B cell (primary cell): Measurements from ENCODE around the gene MAP3K15. TPM values are rescaled to one million over a fixed set of nuclear protein-coding genes. Genes with fewer than 3 reads are reported as not detected.

Source experiments
- ATAC-seq: fragments of 200-7000 bp; cut with Tn5 transposase; one replicate; pipeline ENCODE4 v1.10.0; 2021; ENCODE audit warnings: low read depth, mild to moderate bottlenecking, moderate number of reproducible peaks, moderate library complexity
- CTCF ChIA-PET: fragments of 350-600 bp; sonication (Branson Sonifier 250); formaldehyde crosslinking; loops from one replicate; lab custom pipeline; 2021; ENCODE audit warnings: antibody characterized with exemption, inconsistent platforms; lab: Charles Lee
- POLR2A ChIA-PET: fragments of 350-600 bp; sonication (Branson Sonifier 250); formaldehyde crosslinking; loops from one replicate; lab custom pipeline; 2021; ENCODE audit warnings: antibody characterized with exemption; lab: Charles Lee
- DNase-seq: peaks from one replicate; pipeline ENCODE4 v3.0.0; 2013
- H2AFZ ChIP-seq: 2 replicates; pipeline ENCODE4 v1.6.1; 2012; ENCODE audit warnings: mild to moderate bottlenecking, low read depth, low read length; ENCODE audit not compliant: insufficient read depth, poor library complexity, severe bottlenecking
- H3K27ac ChIP-seq, 2 donors: 1 replicate in 1 of 2; 2 replicates in 1 of 2; pipeline ENCODE4 v1.5.1; 2012 to 2013; ENCODE audit warnings: low read length in 2 of 2, mild to moderate bottlenecking in 2 of 2, moderate library complexity in 1 of 2
- H3K27me3 ChIP-seq, 4 experiments: fragments of 200-600 bp in 1 of 4; sonication (generic) in 1 of 4; replicated peaks in 1 of 4; 1 replicate in 2 of 4; 2 replicates in 2 of 4; pipeline versions ENCODE4 v1.6.1 to v1.7.0; 2013 to 2016; ENCODE audit warnings: low read length in 3 of 4, mild to moderate bottlenecking in 2 of 4, mixed read lengths in 1 of 4, moderate library complexity in 1 of 4; ENCODE audit not compliant: insufficient read depth in 4 of 4, control insufficient read depth in 3 of 4; ENCODE audit errors: control extremely low read depth in 1 of 4
- H3K36me3 ChIP-seq, 2 experiments: replicated peaks in 1 of 2; 1 replicate in 1 of 2; 2 replicates in 1 of 2; pipeline versions ENCODE4 v1.6.1 to v1.7.1; 2013; ENCODE audit warnings: low read length in 1 of 2; ENCODE audit not compliant: insufficient read depth in 2 of 2, control insufficient read depth in 1 of 2; ENCODE audit errors: control extremely low read depth in 1 of 2, extremely low read depth in 1 of 2
- H3K4me1 ChIP-seq, 2 donors: fragments of 200-600 bp in 1 of 2; sonication (generic) in 1 of 2; 1 replicate in 1 of 2; 2 replicates in 1 of 2; pipeline versions ENCODE4 v1.5.1 to v1.6.1; 2013 to 2017; ENCODE audit warnings: low read length in 2 of 2; ENCODE audit not compliant: control insufficient read depth in 2 of 2, insufficient read depth in 2 of 2
- H3K4me2 ChIP-seq: replicated peaks from 2 replicates; pipeline ENCODE3; 2012; ENCODE audit warnings: mild to moderate bottlenecking, low read depth, low read length; ENCODE audit not compliant: poor library complexity, severe bottlenecking
- H3K4me3 ChIP-seq, 5 experiments: fragments of 200-600 bp in 1 of 5; sonication (generic) in 1 of 5; 1 replicate in 3 of 5; 2 replicates in 2 of 5; pipeline versions ENCODE4 v1.5.1 to v1.7.0; 2011 to 2016; ENCODE audit warnings: low read length in 4 of 5, mild to moderate bottlenecking in 4 of 5, low read depth in 2 of 5, control low read depth in 1 of 5, moderate library complexity in 1 of 5; ENCODE audit not compliant: insufficient read depth in 1 of 5; ENCODE audit errors: control extremely low read depth in 1 of 5, extremely low read depth in 1 of 5
- H3K79me2 ChIP-seq: fragments of 200-600 bp; sonication (generic); one replicate; pipeline ENCODE4 v1.6.0; 2016; ENCODE audit warnings: low read length; ENCODE audit not compliant: control insufficient read depth, insufficient read depth
- H3K9ac ChIP-seq: fragments of 200-600 bp; sonication (generic); 2 replicates; pipeline ENCODE4 v1.6.1; 2017; ENCODE audit warnings: mild to moderate bottlenecking, low read length, moderate library complexity
- H3K9me3 ChIP-seq, 3 donors: one replicate each; pipeline versions ENCODE4 v1.6.1 to v1.7.1; 2013; ENCODE audit warnings: low read length in 2 of 3; ENCODE audit not compliant: control insufficient read depth in 2 of 3, insufficient read depth in 1 of 3; ENCODE audit errors: control extremely low read depth in 1 of 3
- H4K20me1 ChIP-seq: 2 replicates; pipeline ENCODE4 v1.6.0; 2012; ENCODE audit warnings: mild to moderate bottlenecking, low read length; ENCODE audit not compliant: insufficient read depth, control insufficient read depth, poor library complexity, severe bottlenecking
- H3K27ac Mint-ChIP-seq: one replicate; pipeline ENCODE4 v1.8.0; 2021; ENCODE audit warnings: mixed read lengths
- H3K27me3 Mint-ChIP-seq: one replicate; pipeline ENCODE4 v1.8.0; 2021; ENCODE audit warnings: mixed read lengths
- H3K4me1 Mint-ChIP-seq: one replicate; pipeline ENCODE4 v1.8.0; 2021; ENCODE audit warnings: mixed read lengths
- H3K4me3 Mint-ChIP-seq: one replicate; pipeline ENCODE4 v1.8.0; 2021; ENCODE audit warnings: mixed read lengths
- H3K9me3 Mint-ChIP-seq: one replicate; pipeline ENCODE4 v1.8.0; 2022; ENCODE audit warnings: mixed read lengths; ENCODE audit not compliant: insufficient read depth
- CTCF ChIP-seq: fragments of 200-600 bp; IDR thresholded peaks from one replicate; pipeline ENCODE4 v1.8.0; 2022; ENCODE audit warnings: antibody characterized with exemption, mild to moderate bottlenecking
- EZH2 ChIP-seq: IDR thresholded peaks from 2 replicates; pipeline ENCODE4 v1.6.1; 2012; ENCODE audit warnings: borderline replicate concordance, low read depth, mild to moderate bottlenecking, moderate library complexity, low read length; ENCODE audit not compliant: insufficient read depth, poor library complexity, severe bottlenecking
- WGBS: methylation state at CpG from one replicate; pipeline ENCODE4 v1.1.5; 2013; ENCODE audit warnings: missing lambda C conversion rate; ENCODE audit not compliant: insufficient coverage; 5-methylcytosine and 5-hydroxymethylcytosine counted together
- intact Hi-C: fragments of 100-400 bp; cut with micrococcal nuclease; formaldehyde crosslinking; loops from one replicate; pipeline ENCODE4 v1.10.0; 2022
- polyA plus RNA-seq: library from polyadenylated mRNA; depleted of rRNA; stranded (reverse); fragments of >200 nt; gene quantifications from 2 replicates; pipeline ENCODE4 v1.2.3, GENCODE V29; 2012
- total RNA-seq, 2 donors: library from RNA; stranded (reverse); fragments of 120-200 nt in 1 of 2; gene quantifications; 1 replicate in 1 of 2; 2 replicates in 1 of 2; pipeline versions ENCODE4 v1.2.3 to v1.2.4, GENCODE V29; 2013 to 2022

MAP3K15 gene
- total and polyA plus RNA-seq, 2 donors (not counting 1 experiment from before 2014, with no cell fraction given), result not detected

GRCh38 chrX:19389227-19389845 lies 126.0 kb downstream of the MAP3K15 start:
- Mint-ChIP-seq H3K27ac (no peak overlapping the region), H3K9me3 (no peaks in the 10 kb centered on the region), H3K4me3 (no peak overlapping the region), H3K27me3 (no peaks in the 10 kb centered on the region), H3K4me1 (no peaks in the 10 kb centered on the region)
- intact Hi-C loops, result no loop called here
- no CpG with 5 or more reads among the region's 4 CpGs for WGBS
- H3K36me3 ChIP-seq, result no peaks in the 10 kb centered on the region
- no peak for ATAC-seq
- no peak overlapping the region for H3K27ac ChIP-seq
- no peak overlapping the region for H3K9ac ChIP-seq
- no peaks in the 10 kb centered on the region for H4K20me1 ChIP-seq
- no peak overlapping the region for H2AFZ ChIP-seq
- no peaks in the 10 kb centered on the region for H3K27me3 ChIP-seq
- H3K4me2 ChIP-seq, result no peak overlapping the region
- DNase-seq, result no peak
- CTCF ChIA-PET, result no interaction called here
- POLR2A ChIA-PET, result no interaction called here
- no peaks in the 10 kb centered on the region for H3K79me2 ChIP-seq
- no peaks in the 10 kb centered on the region for H3K4me1 ChIP-seq
- TF ChIP-seq EZH2 (no peak), CTCF (no peak)
- no peaks in the 10 kb centered on the region for H3K9me3 ChIP-seq
- H3K4me3 ChIP-seq, result no peak overlapping the region

- H3K9ac ChIP-seq, result no peak overlapping the region
- 100% methylated on average over 2 of the region's 8 CpGs for WGBS
- no peaks in the 10 kb centered on the region for H3K9me3 ChIP-seq
- H3K27me3 ChIP-seq, result no peaks in the 10 kb centered on the region
- intact Hi-C loops, result no loop called here
- DNase-seq (no peak), ATAC-seq (no peak)
- H3K4me3 Mint-ChIP-seq, result no peak overlapping the region
- no peak overlapping the region for H3K4me3 ChIP-seq
- no peaks in the 10 kb centered on the region for H3K36me3 ChIP-seq
- POLR2A ChIA-PET, result no interaction called here
- no peak overlapping the region for H2AFZ ChIP-seq
- no peaks in the 10 kb centered on the region for H3K4me1 ChIP-seq
- no peaks in the 10 kb centered on the region for H4K20me1 ChIP-seq
- no peak overlapping the region for H3K4me2 ChIP-seq
- CTCF ChIA-PET, result no interaction called here
- H3K9me3 Mint-ChIP-seq, result no peaks in the 10 kb centered on the region
- no peaks in the 10 kb centered on the region for H3K79me2 ChIP-seq
- no peak overlapping the region for H3K27ac Mint-ChIP-seq
- peaks cover 3% of the 10 kb centered on the region for H3K27me3 Mint-ChIP-seq
- H3K4me1 Mint-ChIP-seq, result no peaks in the 10 kb centered on the region
- no peak overlapping the region for H3K27ac ChIP-seq
- no peak for TF ChIP-seq CTCF
- TF ChIP-seq EZH2, result no peak
Measured at GRCh38 chrX:19388741-19389140, 126.6 kb downstream of the MAP3K15 start.
